Testis (tissue), 2 donors: ENCODE results near the gene PSMD2.

Experiments used
- CTCF ChIP-seq, 3 experiments: fragments of 450-650 bp in 2 of 3; fragments of 200-600 bp in 1 of 3; sonication (generic) in 1 of 3; IDR thresholded peaks; one replicate each; pipeline ENCODE4 v1.5.1; 2016 to 2019; ENCODE audit warnings: antibody characterized with exemption in 3 of 3, mild to moderate bottlenecking in 2 of 3, moderate library complexity in 1 of 3
- POLR2A ChIP-seq: fragments of 450-650 bp; IDR thresholded peaks from one replicate; pipeline ENCODE4 v1.6.1; 2017; ENCODE audit warnings: antibody characterized with exemption, mild to moderate bottlenecking, moderate library complexity

- TF ChIP-seq CTCF (IDR thresholded peaks at IDR 0.05) (no peak), POLR2A (no peak)
Observed at GRCh38 chr3:184299488-184300377, 692 bp downstream of the PSMD2 start.
